GM04504 (cell line): ENCODE results near the gene COMTD1.
"Not testable (repeated sequence)": the region's sequence is repeated elsewhere in the genome, so short reads cannot be mapped to it uniquely, and the experiment has no call there.

Experiments used
- DNase-seq: peaks from one replicate; pipeline ENCODE4 v3.0.0-alpha.2; 2012; ENCODE audit warnings: low read depth

Gene COMTD1

GRCh38 chr10:75223507-75223906, 12.2 kb downstream of the COMTD1 start:
- no peak for DNase-seq

DNA sequence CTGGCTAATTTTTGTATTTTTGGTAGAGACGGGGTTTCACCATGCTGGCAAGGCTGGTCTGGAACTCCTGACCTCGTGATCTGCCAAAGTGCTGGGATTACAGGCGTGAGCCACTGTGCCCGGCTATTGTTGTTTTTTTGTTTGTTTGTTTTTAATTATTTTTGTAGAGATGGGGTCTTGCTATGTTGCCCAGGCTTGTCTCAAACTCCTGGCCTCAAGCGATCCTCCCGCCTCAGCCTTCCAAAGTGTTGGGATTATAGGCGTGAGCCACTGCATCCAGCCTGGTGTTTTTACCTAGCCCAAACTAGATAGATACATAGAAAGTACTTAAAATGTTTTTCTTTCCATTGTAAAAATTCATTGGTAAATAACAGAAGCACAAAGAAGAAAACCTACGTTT, 14.3 kb downstream of the COMTD1 start:
- not testable (repeated sequence) for DNase-seq

DNA sequence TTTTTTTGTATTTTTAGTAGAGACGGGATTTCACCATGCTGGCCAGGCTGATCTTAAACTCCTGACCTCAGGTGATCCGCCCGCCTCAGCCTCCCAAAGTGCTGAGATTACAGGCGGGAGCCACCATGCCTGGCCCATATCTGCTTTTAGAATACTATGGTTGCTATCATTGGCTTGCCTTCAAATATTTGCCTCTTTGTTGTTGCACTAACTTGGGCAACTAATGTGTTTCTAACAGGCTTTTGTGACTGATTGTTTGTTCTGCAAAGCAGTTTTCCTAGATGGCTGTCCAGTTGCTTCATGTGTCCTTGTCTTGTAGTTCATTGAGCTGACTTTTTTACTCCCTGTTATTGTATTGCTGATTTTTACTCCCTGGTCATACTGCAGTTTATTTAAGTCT, 15.5 kb downstream of the COMTD1 start:
- DNase-seq: no peak

DNA sequence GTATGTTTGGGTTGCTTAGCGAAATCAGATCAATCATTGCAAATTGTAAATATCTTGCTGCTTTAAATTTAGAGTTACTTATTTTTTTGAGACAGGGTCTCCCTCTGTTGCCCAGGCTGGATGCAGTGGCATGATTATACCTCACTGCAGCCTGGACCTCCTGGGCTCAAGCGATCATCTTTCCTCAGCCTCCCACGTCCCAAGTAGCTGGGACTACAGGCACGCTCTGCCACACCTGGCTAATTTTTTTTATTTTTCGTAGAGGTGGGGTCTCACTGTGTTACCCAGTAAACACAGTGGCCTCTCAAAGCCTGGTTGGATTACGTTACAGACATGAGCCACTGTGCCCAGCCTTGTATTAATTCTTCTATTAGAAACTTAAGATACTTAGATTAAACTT, 23.4 kb downstream of the COMTD1 start:
- no peak for DNase-seq

DNA sequence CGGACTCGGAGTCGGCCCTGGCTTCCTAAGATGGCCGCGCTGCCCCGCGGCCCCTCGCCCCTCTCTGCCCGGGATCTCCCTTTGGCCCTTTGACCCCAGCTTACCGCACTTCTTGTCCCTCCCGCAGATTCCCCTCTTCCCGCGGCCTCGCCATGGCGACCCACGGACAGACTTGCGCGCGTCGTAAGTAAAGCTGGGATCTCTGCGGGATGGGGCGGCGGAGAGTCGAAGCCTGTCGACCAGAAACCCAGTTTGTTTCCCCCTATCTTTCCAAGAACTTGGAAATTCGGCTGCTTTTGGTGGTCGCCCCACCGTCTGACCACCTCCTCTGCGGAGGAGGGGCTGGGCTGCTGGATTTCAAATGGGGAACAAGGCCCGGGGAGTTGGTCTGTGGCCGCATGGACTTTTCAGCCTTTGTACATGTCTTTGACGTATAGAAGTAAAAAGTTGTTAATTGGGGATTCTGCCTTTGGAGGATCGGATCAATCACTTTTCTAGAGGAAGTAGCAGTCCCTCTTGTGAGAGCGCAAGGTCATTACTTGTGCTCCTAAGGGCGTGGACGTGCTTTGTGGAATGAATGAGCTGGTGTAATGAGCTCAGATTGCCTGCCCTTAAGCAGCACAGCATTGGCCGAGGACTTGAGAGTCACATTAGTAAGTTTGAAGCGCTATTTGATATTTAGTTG, 24.6 kb downstream of the COMTD1 start:
- no peak for DNase-seq

GRCh38 chr10:75210282-75211006, 25.3 kb downstream of the COMTD1 start, which contains the start of gene VDAC2:
VDAC2 (plus strand) TSS chr10:75210796; CDS start chr10:75211159, 363 bp downstream.
- peak; percentile 76 for DNase-seq

DNA sequence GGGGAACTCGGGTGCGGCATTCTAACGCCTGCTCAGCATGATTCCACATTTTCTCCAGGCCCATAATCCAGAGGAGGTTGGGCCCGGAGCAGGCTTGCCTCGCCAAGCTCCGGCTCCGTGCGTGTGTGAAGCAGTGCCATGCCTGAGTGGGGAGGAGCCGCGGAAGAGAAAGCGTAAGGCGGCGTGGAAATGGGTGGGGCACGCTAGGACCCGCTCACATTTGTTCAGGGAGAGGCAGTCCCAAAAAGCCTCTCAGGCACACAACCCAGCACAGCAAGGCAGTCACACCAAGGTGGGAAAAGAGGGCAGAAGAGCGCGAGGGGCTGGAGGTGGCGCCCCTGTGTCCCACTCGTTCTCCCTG, 25.9 kb downstream of the COMTD1 start:
- peak; percentile 60 for DNase-seq

GRCh38 chr10:75209086-75209920, 26.5 kb downstream of the COMTD1 start:
- no peak for DNase-seq

DNA sequence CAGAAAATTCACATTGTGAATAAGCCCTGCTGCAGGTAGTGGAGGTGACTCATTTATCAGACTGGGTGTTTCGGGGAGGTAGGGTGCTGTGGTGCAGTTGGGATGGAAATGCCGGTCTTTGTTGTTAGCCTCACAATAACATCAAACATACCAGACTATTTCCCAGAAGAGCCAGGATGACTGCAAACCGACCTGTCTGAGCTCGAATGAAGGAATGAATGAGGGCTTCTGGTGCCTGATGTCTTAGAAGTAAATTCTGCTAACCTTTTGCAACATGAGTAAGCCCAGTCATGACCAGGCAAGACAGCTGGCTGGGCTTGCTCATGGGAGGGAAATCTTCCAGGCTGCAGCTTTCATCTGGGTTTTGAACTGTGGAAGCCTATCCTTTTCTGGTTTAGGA, 27.6 kb downstream of the COMTD1 start:
- peak; percentile 37 for DNase-seq

DNA sequence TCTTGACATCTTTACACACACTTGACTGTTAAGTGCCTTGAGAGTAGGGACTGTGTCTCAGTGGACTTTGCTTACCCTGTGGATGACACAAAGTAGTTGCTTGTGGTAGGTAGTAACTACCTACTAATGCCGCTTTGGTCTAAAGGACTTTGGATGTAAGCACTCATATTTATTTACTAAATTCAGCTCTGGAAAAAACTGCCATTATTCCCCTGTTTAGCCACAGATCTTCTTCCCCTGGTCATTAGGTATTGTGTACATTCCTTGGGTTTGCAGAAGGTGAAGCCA, 28.0 kb downstream of the COMTD1 start:
- no peak for DNase-seq

- DNase-seq: no peak
Measured at GRCh38 chr10:75207079-75207856, 28.5 kb downstream of the COMTD1 start.

DNA sequence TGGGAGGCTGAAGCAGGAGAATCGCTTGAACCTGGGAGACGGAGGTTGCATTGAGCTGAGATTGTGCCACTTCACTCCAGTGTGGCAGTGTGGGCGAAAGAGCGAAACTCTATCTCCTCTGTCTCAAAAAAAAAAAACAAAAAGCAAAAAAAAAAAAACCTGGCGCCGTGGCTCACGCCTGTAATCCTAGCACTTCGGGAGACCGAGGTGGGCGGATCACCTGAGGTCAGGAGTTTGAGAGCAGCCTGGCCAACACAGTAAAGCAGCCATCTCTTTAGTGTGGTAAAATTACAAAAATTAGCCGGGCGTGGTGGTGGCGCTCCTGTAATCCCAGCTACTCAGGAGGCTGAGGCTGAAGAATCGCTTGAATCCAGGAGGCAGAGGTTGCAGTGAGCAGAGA, 29.1 kb downstream of the COMTD1 start:
- not testable (repeated sequence) for DNase-seq

GRCh38 chr10:75205908-75206307, 29.8 kb downstream of the COMTD1 start:
- no peak for DNase-seq

DNA sequence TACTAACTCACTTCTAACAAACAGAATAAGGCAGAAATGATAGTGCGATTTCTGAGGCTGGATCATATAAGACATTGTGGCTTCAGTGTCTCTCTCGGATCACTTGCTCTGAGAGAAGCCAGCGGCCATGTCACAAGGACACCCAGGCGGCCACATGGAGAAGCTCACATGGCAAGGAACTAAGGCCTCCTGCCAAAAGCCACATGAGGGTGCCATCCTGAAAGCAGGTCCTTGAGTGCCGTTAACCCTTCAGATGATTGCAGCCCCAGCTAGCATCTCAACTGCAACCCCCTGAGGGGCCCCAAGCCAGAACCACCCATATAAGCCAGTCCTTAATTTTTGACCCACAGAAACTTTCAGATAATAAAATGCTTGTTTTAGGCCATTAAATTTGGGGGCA, 32.0 kb downstream of the COMTD1 start:
- no peak for DNase-seq

DNA sequence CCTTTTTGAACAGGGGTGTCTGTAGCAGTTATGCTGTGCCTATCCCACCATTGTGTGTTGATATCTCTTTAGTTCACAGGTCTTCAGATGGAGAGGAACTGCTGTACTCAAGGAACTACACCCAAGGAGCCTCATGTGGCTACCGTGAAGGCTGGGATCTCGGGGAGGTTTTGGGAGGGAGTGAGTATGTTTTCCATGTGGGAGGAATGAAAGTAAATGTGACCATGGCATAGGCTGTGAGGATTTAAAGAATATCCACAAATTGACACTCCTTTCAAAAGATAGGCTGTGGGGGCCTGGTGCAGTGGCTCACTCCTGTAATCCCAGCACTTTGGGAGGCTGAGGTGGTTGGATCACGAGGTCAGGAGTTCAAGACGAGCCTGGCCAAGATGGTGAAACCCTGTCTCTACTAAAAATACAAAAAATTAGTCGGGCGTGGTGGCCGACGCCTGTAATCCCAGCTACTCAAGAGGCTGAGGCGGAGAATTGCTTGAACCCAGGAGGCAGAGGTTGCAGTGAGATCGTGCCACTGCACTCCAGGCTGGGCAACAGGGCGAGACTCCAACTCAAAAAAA, 32.6 kb downstream of the COMTD1 start:
- not testable (repeated sequence) for DNase-seq

DNA sequence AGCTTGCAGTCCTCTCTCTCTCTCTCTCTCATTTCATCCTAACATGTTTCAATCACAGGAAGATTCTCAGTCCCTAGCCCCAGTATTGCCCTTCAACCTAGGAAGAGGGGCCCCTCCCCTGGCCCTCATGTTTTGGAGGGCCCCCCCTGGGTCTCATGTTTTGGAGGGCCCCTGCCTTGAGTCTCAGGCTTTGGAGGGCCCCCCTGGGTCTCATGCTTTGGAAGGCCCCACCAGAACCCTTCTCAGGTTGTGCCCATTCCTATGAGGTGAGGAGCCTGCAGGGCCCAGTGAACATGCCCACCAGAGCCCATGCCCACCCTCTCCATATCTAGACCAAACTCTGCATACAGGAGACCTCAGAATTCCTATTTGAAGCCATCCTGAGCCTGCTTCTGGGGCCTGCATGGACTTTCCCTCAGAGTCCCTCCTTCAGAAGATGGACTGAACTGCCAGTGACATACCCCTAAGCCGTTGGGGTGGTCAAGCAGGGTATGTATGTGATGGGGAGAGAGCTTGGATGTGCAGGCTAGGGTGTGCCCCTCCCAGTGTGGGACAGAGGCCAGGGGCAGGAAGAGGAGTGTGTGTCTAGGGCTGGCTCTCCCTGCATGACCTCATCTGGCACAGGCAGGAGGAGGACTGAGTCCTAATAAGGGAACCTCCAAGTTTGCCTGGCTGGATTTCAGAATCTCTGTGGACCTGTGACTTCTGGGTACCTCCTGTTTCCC, 33.3 kb downstream of the COMTD1 start:
- peak; percentile 58 for DNase-seq

- no peak for DNase-seq
Measured at GRCh38 chr10:75201793-75202307, 33.9 kb downstream of the COMTD1 start.

GRCh38 chr10:75199949-75200348, 35.8 kb downstream of the COMTD1 start:
- DNase-seq: not testable (repeated sequence)

DNA sequence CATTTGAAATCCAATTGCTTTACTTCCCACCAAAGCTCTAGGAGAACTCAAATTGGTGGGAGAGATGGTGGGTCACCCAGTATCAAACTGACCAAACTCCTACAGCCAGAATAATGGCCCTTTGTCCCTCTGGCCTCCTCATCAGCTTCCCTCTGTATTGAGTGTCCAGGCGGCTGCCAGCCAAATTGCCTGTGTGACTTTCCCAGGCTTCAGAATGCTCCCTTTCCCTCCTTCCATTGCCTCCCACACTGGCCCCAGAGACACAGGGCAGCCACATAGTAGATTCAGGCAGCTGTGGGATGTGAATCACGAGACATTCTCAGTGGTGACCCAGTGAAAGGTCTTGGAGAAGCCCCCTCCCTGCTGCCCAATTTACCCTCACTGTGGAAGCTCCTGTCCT, 37.9 kb downstream of the COMTD1 start:
- no peak for DNase-seq

DNA sequence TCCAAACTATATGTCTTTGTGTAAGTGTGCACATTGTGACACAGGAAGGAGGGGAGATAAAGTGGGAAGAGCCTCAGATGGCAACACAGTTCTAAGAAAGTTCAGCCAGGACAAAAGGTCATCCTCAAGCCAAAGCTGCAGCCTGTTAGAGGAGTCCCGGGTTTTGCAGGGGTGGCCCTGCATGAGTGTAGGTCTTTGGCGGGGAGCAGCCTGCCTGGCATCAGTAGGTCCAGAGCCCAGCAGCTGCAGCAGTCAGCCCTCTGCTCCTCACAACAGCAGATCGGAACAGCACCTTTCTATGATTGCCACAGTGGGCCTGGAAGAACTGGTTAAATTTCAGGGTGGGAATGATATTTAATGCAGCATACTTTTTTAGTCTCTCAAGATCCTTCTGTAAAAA, 38.7 kb downstream of the COMTD1 start:
- DNase-seq: no peak
